OCI-LY3 (cell line): Measurements from ENCODE around the gene PDIA5.

Experiments used
- CTCF ChIP-seq: fragments of 200-600, 300-600 bp; sonication (generic); IDR thresholded peaks from 2 replicates; pipeline ENCODE4 v1.5.1; 2014; ENCODE audit warnings: antibody characterized with exemption, low read length, low read depth
- EZH2phosphoT487 ChIP-seq: fragments of 200-600 bp; shearing (Covaris generic); IDR thresholded peaks from 2 replicates; pipeline ENCODE4 v1.6.1; 2018; ENCODE audit warnings: antibody characterized with exemption, mixed run types, low read depth

DNA sequence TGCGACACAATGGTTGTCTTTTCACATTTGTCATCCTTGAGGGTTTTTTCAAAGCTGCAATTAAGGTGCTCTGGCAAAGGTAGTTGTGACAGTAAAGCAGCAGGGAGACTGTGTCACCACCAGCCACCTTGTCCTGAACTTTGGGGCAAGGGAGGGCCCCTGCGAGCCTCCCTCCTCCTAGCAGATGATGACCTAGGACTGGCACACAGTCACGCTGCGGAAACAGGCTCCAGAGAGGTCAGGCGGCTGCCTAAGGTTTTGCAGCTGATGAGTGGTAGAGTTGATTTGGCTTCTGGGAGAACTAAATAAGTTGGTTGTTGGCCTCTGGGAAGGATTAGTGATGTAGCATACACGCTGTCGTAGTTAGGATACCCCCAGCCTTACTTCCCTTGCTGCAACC is 62.7 kb downstream of the PDIA5 start:
- TF ChIP-seq CTCF: no peak
- TF ChIP-seq EZH2phosphoT487: no peak
